WI38 (cell line): ENCODE results near the gene HTR3B.

ENCODE experiments used
- H3K4me3 ChIP-seq: 2 replicates; pipeline ENCODE4 v1.5.1; 2011; ENCODE audit warnings: low read depth, mild to moderate bottlenecking, control low read depth, low read length
- TF ChIP-seq, protein P1 (sequence below): IDR thresholded peaks from 2 replicates; pipeline ENCODE4 v1.5.1; 2012; ENCODE audit warnings: low read depth, mild to moderate bottlenecking, control low read depth, low read length

The HTR3B gene

DNA sequence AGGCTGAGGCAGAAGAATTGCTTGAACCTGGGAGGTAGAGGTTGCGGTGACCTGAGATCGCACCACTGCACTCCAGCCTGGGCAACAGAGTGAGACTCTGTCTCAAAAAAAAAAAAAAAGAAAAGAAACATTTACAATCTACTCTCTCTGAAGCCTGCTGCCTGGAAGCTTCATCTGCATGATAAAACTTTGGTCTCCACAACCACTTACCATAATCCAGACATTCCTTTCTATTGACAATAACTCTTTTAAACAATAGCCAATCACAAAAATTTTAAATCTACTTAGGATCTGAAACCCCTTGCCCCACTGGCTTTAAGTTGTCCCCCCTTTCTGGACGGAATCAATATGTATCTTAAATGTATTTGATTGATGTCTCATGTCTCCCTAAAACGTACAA, 45.3 kb downstream of the HTR3B start:
- no peak overlapping the region for H3K4me3 ChIP-seq

DNA sequence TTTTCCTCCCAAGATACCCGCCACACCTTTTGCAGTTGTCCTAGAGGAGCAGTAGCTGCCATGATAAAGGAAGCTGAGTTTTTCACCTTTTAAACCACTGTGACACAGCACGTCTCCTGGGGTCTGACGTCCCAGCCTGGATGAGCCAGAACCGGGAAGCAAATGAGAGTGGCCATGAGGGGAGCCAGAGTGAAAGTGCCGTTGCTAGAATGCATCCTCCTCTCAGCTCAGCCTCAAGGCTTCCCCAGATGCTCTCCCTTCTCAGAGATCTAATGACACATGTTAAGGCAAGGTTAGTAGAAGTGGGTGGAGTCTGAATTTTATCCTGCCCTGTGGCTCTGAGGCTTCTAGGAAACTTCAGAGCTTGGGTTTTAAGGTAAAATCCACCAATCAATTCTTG, 46.9 kb downstream of the HTR3B start:
- no peak overlapping the region for H3K4me3 ChIP-seq
- TF ChIP-seq, protein P1, sequence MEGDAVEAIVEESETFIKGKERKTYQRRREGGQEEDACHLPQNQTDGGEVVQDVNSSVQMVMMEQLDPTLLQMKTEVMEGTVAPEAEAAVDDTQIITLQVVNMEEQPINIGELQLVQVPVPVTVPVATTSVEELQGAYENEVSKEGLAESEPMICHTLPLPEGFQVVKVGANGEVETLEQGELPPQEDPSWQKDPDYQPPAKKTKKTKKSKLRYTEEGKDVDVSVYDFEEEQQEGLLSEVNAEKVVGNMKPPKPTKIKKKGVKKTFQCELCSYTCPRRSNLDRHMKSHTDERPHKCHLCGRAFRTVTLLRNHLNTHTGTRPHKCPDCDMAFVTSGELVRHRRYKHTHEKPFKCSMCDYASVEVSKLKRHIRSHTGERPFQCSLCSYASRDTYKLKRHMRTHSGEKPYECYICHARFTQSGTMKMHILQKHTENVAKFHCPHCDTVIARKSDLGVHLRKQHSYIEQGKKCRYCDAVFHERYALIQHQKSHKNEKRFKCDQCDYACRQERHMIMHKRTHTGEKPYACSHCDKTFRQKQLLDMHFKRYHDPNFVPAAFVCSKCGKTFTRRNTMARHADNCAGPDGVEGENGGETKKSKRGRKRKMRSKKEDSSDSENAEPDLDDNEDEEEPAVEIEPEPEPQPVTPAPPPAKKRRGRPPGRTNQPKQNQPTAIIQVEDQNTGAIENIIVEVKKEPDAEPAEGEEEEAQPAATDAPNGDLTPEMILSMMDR, result no peak

More for the DNA sequence above, 45.3 kb downstream of the HTR3B start:
- TF ChIP-seq, protein P1, result no peak

- no peak overlapping the region for H3K4me3 ChIP-seq
- TF ChIP-seq, protein P1, result no peak
Observed at GRCh38 chr11:113952070-113952469, 47.5 kb downstream of the HTR3B start.

GRCh38 chr11:113952588-113952987, 48.0 kb downstream of the HTR3B start:
- H3K4me3 ChIP-seq, result no peak overlapping the region
- TF ChIP-seq, protein P1, result no peak

GRCh38 chr11:113954235-113954634, 49.6 kb downstream of the HTR3B start:
- TF ChIP-seq, protein P1, result no peak

GRCh38 chr11:113956986-113957385, 52.4 kb downstream of the HTR3B start:
- no peak overlapping the region for H3K4me3 ChIP-seq
- TF ChIP-seq, protein P1, result no peak

More at GRCh38 chr11:113954235-113954634, 49.6 kb downstream of the HTR3B start:
- no peak overlapping the region for H3K4me3 ChIP-seq

DNA sequence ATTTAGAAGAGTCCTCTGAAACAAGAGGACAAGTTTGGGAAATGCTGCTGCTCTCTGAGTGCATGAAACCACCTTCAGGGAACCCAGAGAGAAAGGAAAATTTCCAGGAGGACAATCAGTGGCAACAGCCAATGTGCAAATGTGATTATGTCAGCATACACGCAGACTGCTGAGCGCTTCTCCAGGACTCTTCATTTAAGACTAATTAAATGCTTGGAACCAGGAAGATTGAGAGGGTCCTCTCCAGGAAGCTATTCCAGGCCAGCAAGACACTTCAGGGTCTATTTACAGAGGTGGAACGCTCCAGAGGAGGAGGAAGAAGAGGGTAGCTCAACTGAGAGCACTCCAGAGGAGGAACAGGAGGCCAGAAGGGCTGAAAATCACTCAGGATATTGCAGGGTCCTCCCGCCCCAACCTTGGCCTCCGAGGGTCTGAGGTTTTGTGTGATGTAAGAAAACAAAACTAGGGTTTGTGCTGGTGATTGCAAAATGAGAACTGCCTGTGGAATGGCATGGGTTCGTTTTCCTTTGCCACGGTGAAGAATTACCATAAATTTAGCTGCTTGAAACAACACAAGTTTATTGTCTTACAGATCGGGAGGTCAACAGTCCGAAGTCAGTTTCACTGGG, 56.2 kb downstream of the HTR3B start:
- no peak overlapping the region for H3K4me3 ChIP-seq
- TF ChIP-seq, protein P1, result no peak
